ENCODE results near the gene FFAR2.
"Not testable (repeated sequence)": the region's sequence is repeated elsewhere in the genome, so short reads cannot be mapped to it uniquely, and the experiment has no call there.

FFAR2 gene

GRCh38 chr19:35447606-35448469 is at the start of gene FFAR2:
Gene FFAR2, plus strand, starts transcription at chr19:35448257. Its CDS starts 1,458 bp downstream, at chr19:35449715.
- DNase-seq: no peak

- DNase-seq: no peak
These were observed 49.5 kb upstream of the FFAR2 start for GRCh38 chr19:35398570-35398969.

GRCh38 chr19:35399231-35399630 is 48.8 kb upstream of the FFAR2 start:
- DNase-seq: no peak

- no peak for DNase-seq
These were observed 47.9 kb upstream of the FFAR2 start for GRCh38 chr19:35399948-35400772.

DNA sequence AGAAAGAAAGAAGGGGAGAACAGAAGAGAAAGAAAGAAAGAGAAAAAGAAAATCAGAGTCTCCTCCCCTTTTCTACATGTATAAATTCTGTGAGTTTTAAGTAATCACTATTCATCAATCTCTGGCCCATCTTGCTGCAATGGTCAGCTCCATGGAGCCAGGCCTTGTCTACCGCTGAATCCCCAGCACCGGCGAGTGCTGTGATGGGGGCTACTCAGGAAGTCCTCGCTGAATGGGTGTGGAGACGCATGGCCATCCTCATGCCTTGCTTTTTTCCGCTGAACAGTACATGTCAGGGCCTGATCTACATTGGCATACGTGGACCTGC is 47.3 kb upstream of the FFAR2 start:
- no peak for DNase-seq

GRCh38 chr19:35401416-35401815 is 46.6 kb upstream of the FFAR2 start:
- DNase-seq: not testable (repeated sequence)

DNA sequence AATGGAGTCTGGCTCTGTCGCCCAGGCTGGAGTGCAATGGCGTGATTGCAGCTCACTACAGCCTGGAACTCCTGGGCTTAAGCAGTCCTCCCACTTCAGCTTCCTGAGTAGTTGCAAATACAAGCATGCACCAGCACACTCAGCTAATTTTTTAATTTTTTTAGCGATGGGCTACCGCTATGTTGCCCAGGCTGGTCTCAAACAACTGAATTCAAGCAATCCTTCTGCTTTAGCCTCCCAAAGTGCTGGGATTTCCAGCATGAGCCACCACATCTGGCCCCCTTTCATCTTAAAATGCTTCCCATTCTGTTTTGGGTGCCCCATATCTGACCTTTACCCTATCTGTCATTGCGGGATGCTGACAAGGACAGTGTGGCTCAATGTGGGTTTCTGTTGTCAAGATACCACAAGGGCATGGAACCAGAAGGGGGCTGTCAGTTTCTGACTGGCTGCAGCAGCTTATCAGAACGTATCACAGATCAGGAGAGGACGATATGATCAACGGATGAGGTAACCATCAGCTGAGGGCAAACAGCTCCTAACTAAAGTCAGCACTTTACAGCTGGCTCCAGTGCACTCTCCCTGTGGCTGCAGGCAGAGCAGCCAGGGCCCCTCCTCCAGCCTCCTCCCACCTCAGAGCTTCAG is 44.8 kb upstream of the FFAR2 start:
- no peak for DNase-seq

GRCh38 chr19:35404879-35405622 is 43.0 kb upstream of the FFAR2 start:
- DNase-seq: no peak

DNA sequence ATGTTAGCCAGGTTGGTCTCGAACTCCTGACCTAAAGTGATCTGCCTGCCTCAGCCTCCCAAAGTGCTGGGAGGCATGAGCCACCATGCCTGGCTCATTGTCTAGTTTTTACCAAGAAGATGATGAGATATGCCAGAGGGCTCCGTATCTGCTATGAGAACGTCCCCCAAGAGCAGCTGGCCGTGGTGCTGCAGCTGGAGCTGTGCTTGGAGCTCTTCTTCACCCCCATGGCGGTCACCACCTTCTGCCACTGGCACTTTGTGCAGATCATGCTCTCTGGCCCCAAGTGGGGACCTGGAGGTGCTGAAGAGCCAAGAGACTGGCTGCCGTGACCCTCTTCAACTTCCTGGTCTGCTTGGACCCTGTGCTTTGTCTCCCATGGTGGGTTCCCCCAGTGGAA is 40.4 kb upstream of the FFAR2 start:
- DNase-seq: no peak

GRCh38 chr19:35408284-35409171 is 39.5 kb upstream of the FFAR2 start:
- DNase-seq: no peak

DNA sequence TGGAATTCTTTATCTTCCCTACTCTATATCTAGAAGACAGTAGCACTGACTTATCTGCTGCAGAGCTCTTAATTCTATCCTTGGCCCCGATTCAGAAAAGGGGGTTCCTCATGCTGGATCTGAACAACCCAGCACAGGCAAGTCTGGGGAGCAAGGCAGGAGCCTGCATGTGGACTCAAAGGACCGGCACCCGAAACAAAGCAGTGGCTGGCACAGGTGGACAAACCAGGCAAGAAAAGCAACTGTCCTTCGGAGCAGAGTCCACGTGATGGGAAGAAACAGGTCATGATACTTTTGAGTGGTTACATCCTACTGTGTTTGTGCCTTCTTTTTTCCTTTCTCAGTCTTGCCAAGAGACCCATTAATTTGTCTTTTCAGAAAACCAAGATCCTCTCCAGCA is 38.9 kb upstream of the FFAR2 start:
- DNase-seq: no peak

GRCh38 chr19:35410487-35410886 is 37.6 kb upstream of the FFAR2 start:
- no peak for DNase-seq

DNA sequence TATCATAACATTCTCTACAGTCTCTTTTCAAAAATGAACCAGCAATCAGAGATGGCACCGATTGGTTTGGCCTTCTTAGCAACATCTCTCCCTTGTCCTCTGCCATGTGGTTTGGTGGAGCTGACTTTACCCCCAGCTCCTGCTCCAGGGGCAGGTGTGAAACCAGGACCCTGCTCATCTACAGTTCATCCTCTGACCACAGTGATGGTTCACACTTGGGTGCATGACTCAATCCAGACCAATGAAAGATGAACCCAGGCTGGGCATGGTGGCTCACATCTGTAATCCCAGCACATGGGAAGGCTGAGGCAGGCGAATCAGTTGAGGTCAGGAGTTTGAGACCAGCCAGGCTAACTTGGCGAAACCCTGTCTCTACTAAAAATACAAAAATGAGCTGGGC is 33.6 kb upstream of the FFAR2 start:
- DNase-seq: no peak

DNA sequence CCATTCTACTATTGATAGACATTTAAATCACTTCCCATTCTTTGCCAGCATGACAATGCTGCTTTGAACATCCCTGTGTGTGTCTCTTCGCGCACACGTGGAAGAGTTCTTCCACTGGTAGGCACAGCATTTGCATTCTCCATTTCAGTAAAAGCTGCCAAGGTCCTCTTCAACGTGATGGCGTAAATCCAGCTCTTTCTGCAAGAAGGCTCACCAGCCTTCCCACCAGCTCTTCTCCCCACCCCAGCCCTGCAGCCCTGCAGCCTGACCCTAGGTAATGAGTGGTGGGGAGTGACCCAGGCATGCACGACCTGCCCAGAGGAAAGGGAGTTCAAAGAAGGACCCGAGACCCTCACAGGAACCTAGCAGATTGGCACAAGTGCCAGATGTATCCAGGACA is 31.7 kb upstream of the FFAR2 start:
- DNase-seq: no peak

DNA sequence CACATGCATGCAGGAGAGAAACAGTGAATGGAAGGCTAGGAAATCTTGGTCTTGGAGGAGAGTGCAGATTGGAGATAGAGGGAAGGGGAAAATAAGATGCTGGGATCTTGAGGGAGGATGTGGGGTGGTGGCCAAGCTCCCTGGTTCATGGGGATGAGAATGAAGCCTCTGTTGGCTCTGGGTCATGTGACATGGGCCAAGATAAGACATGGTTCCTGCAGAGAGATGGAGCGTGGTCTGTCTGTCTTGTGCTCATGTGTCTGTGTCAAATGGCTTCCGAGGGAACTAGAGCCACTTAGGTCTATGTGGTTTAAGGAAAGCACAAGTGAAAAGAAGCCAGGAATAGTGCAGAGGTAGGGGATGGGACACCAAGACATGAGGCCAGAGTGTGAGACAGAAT is 30.8 kb upstream of the FFAR2 start:
- DNase-seq: no peak

DNA sequence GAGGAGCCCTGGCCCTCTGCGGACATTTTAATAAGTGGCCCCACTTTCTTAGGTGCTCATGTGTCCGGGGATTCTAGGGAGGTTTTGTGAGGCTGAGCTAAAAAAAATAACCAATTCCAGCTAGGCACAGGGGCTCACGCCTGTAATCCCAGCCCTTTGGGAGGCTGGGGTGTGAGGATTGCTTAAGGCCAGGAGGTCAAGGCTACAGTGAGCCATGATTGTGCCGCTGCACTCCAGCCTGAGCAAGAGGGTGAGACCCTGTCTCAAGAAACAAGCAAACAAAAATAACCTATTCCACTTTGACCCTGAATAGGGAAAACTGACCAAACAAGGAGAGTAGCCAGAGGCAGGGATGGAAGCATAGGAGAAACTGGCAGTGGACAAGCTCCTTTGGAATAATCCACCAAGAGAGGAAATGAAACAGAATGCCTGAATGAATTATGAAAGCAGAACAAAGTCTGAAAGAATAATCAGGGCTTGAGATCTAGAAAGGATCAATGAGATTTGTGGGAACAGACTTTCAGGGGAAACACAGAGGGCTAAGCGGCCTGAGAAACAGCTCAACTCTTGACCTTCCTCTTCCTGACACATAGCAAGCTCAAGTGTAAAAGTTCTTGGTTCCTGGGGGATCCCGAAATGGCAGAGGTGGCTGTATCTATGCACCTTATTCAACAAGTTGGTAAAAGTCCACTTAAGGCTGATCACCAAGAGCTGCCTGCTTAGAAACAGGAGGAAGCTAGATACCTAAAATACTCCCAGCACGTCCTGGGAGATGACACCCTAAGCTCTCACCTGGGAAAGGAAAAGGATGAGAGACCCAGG is 30.1 kb upstream of the FFAR2 start:
- no peak for DNase-seq

DNA sequence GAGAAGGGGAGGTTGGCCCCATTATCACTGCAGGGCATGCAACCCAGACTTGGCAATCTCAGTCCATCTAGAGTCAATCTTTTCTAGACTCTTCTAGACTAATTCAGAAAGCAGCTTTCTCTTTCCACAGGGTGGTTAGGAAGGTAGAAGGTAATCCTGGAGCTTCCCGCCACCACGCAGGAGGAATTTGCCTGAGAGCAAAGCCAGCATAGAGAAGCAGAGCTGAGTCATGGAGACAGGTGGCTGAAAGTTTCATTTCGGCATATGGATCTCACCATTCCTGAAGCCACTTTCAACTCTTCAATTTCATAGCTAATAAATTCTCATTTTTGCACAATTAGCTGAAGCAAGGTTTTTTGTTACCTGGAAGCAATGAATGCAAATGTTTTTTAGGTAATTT is 29.0 kb upstream of the FFAR2 start:
- DNase-seq: no peak

GRCh38 chr19:35419805-35420204 is 28.3 kb upstream of the FFAR2 start:
- DNase-seq: no peak

DNA sequence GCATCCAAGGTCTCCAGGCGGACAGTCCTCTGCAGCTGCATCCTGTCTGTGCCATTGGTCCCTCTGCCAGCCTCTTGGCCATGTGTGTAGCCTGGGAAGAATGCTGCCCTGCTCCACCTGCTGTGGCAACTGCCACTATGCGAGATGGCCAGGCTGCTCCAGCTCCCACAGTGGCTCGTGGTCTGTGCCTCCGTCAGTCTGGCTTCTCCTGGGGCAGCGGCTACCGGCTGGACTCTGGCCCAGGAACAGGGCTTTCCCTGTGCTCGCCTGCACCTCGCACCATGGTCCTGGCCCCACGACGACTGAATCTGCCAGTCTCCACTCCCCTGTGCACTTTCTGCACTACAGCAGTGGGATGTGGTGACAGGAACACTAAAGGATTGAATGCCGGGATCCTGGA is 26.7 kb upstream of the FFAR2 start:
- DNase-seq: no peak

DNA sequence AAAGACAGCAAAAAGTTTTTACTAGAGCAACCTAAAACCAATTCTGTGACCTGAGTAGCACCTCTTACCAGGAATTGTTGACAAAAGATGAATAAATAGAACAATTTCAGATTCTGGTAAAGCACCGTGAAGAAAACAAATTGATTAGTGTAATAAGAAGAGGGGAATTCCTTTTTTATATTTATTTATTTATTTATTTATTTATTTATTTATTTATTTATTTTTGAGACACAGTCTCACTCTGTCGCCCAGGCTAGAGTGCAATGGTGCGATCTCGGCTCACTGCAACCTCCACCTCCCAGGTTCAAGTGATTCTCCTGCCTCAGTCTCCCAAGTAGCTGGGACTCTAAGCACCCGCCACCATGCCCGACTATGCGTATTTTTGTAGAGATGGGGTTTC is 24.7 kb upstream of the FFAR2 start:
- not testable (repeated sequence) for DNase-seq

DNA sequence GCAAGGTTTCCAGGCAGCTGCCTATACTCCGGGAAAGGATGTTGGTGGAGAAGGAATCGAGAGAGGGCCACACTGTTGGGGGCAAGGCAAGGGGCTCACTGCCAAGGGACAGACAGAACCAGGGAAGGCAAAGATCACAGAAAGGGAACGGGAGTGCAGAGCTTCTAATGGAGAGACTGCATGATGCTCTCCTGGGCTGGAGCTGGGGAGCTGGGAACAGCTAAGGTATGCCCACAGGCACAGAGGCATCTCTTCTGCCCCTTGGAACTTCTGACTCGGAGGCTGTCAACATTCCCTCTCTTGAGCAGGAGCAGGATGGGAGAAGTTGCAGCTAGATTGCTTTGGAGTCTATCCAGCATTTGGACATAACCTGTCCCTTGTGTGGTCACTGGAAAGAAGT is 22.4 kb upstream of the FFAR2 start:
- no peak for DNase-seq

Measured in stimulated activated naive CD4-positive, alpha-beta T cell (primary cell).